GM21825 (cell line): ENCODE data around the gene ACTR3C.

ENCODE experiments used
- ATAC-seq: cut with Tn5 transposase; IDR thresholded peaks from one replicate; pipeline ENCODE4 v1.9.1; 2021; ENCODE audit warnings: mild to moderate bottlenecking, moderate library complexity; ENCODE audit not compliant: unreplicated experiment

ACTR3C gene

DNA sequence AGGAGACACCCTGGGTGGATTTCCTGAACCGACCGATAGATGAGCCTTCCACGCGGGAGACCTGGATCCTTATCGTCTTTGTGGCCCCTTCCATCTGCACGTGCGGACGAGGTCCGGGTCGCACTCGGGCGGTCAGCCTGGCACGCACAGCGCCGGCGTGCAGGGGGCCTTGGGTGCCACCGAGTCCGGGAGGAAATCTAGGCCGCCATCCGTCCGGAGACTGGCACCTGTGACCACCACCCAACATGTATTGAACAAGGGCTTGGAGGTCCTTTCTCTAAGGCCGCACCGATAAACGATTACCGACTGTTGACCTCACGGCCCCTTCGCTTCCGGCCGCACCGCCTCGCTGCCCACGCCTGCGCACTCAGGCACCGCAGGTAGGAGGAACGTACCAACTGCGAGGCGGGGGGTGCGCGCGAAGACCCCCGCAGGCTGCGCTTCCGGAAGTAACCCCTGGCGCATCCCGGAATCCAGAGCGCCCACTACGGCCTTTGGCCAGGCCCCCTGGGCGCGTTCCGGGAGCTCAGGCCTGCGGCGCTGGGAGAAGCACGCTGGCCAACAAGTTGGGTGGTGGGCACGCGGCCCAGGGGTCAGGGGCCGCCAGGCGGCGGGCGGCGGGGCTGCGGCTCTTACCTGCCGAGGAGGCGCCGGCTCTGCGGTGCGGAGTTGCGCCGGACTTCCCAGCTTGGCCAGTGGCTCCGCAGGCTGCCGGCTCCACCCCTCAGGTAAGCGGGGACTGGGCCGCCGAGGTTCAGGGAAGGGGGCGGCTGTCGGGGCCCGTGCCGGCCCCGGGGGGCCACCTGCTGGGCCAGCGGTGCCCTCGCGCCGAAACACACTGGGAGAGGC, at the start of gene ACTR3C, which contains the start of gene LRRC61:
Gene ACTR3C (minus strand): TSS at position 713 of the 849 bp plus-strand sequence. CDS start 28,249 bp downstream, outside the sequence.
Gene LRRC61 (plus strand): TSS at position 523 of the 849 bp plus-strand sequence. CDS start 13,507 bp downstream, outside the sequence.
- ATAC-seq = peak; percentile 61

DNA sequence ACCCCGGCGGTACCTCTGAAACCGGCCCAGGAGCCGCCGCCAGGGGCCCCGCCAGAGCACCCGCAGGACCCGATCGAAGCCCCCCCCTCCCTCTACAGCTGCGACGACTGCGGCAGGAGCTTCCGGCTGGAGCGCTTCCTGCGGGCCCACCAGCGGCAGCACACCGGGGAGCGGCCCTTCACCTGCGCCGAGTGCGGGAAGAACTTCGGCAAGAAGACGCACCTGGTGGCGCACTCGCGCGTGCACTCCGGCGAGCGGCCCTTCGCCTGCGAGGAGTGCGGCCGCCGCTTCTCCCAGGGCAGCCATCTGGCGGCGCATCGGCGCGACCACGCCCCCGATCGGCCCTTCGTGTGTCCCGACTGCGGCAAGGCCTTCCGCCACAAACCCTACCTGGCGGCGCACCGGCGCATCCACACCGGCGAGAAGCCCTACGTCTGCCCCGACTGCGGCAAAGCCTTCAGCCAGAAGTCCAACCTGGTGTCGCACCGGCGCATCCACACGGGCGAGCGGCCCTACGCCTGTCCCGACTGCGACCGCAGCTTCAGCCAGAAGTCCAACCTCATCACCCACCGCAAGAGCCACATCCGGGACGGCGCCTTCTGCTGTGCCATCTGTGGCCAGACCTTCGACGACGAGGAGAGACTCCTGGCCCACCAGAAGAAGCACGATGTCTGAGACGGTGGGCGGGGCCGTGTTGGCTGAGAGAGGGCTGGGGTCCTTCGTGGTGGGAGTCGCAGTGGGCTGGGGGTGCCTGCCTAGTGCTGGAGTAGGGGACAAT, 49.1 kb upstream of the ACTR3C start:
- no peak for ATAC-seq

DNA sequence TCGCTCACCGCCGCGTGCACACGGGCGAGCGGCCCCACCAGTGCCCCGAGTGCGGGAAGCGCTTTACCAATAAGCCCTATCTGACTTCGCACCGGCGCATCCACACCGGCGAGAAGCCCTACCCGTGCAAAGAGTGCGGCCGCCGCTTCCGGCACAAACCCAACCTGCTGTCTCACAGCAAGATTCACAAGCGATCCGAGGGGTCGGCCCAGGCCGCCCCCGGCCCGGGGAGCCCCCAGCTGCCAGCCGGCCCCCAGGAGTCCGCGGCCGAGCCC, 48.6 kb upstream of the ACTR3C start:
- ATAC-seq = no peak

DNA sequence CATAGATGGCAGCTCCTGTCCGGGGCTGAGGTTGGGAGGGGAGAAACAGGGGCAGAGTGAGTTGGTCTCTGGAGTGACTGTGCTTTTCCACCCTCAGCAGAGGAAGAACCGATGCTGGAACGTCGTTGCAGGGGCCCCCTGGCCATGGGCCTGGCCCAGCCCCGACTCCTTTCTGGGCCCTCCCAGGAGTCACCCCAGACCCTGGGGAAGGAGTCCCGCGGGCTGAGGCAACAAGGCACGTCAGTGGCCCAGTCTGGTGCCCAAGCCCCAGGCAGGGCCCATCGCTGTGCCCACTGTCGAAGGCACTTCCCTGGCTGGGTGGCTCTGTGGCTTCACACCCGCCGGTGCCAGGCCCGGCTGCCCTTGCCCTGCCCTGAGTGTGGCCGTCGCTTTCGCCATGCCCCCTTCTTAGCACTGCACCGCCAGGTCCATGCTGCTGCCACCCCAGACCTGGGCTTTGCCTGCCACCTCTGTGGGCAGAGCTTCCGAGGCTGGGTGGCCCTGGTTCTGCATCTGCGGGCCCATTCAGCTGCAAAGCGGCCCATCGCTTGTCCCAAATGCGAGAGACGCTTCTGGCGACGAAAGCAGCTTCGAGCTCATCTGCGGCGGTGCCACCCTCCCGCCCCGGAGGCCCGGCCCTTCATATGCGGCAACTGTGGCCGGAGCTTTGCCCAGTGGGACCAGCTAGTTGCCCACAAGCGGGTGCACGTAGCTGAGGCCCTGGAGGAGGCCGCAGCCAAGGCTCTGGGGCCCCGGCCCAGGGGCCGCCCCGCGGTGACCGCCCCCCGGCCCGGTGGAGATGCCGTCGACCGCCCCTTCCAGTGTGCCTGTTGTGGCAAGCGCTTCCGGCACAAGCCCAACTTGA, 48.0 kb upstream of the ACTR3C start:
- ATAC-seq = no peak

DNA sequence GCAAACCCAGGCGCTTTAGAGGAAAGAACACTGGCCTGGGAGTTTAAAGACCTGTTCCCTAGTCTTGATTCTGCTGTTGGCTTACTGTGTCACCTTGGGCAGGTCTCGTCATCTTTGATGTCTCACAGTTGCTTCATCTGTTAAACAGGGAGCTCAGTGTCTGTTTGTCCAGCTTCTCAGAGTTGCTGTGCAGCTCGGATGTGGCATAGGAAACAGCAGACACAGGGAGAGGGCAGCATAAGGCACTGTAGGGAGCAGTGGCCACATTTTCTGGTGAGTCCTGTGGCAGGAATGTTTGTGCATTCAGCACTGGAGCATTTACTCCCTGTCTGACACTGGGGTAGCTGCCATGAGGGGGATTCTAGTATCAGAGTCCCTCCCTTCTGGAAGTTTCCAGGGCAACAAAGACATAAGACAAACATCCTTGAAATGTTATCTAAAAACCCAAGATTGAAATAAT, 47.3 kb upstream of the ACTR3C start:
- no peak for ATAC-seq

DNA sequence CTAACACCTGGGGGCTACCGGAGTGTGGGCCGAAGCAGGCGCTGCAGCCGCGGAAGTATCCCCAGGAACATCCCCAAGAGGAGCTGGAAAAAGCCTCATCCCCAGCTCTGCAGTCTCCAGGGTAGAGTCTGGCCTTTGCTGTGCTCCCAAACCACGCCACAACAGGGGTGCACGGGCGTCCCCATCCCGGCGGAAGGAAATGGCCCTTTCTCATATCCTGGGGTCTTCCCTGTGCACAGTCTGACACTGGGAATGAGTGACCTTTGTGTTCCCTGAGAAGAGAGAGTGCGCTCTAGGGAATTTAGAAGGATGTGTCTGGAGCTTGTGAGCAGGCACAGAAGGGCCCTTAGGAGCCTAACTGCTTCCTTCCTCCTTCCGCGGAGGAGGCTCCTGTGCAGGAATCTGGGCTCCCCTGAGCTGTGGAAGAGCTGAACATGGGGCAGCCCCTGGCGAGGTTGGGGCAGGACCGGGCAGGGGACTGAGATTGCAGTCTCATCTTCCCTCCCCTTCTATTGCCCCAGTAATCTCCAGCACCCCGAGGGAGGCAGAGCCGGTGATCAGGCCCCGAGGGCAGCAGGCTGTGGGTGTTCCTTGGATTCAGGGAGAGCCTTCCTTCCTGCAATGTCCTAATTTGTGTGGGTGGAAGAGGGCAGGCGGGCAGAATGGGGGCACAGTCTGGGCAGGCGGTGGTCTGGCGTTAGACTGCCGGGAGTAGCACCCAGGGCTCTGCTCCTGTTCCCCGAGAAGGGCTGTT, 46.6 kb upstream of the ACTR3C start:
- ATAC-seq = no peak

DNA sequence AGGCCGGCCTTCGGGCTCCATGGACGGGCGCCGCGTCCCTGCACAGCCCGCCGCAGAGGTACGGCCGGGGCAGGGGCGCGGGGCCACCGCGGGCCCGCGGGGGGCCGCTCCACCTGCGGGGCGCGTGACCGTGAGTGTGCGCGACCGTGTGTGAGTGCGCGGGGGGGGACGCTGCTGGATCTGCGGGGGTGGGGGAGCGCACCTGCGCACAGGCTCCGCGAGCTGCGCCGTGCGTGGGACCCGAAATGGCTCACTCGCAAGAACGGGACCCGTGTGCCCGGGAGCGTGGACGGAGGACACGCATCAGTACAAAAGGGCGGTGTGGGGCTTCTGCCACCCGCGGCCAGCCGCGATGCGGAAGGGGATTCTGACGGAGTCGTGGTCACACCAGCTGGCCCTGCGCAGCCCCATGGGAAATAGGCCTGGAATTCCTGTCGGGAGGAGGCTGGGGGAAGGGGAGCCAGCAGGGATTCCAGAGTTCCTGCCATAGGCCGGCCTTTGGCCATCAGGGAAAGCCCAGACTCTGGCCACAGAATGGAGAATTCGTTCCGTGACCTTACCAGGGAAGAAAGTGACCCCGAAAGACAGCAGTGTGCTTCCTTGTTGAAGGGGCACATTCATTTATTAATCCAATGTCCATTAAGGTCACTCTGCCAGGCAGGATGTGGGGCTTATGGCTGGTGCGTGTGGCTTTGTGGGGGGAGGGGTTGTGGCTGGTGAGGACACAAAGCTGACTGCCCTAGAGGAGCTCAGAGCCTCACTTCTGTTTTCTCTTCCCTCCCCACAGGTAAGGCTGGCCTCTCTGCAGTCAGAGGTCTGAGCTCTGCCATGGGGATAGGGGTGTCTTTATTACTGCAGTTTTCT, 45.8 kb upstream of the ACTR3C start:
- ATAC-seq = peak; percentile 40

DNA sequence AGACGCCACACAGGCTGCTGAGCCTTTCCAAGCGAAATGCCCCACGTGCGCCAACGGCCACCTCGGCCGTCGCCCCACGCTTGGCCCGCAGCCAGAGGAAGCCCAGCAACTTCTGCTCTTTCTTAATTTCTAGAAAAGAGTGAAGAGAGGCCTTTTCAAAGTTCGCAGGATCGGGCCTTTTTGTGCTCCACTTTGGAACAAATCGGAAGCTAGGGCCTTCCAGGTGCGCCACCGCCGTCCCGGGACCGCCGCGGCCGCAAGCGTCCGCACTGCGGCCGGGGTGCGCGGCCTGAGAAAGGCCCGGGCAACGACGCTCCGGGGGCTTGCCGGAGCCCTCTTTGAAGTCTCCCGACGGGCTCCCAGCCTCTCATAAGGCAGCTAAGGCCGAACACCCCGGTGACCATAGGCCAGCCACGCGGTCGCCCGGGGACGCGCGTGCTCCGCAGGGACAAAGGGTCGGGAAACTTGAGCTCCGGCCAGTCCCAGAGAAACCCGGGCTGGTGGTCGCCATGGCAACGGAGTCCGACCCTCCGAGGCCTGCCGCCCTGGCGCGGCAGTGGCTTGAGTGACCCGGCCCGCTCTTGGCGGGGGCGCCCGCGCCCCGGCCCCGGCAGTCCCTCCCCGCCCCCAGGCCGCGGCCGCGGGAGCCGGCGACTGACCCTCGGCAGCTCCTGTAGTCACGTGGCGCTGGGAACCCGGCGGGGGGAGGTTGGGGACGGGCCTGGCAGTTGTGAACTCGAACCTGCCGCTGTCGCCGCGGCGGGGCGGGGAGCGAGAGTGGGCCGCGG, 44.9 kb upstream of the ACTR3C start, which contains the start of gene REPIN1:
Gene REPIN1 (plus strand): TSS at position 727 of the 788 bp plus-strand sequence. CDS start 890 bp downstream, outside the sequence.
- peak; percentile 38 for ATAC-seq

DNA sequence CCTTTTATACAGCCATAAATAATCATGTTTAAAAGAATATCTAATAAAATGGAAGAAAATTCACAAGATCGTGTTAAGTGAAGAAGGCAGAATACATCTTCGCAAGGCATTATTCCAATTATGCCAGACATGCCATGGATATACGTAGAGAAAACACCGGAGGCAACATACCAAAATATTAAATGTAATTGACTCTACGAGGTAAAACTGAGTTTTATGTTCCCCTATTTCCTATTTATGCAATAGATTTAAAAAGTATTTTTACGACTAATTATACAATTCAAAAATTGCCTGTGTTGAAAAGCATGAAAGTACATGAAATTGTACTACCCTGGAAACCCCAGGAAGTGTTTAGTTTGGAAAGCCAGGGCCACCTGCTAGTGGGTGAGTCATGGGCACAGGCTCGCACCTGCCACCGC, 44.3 kb upstream of the ACTR3C start:
- no peak for ATAC-seq

DNA sequence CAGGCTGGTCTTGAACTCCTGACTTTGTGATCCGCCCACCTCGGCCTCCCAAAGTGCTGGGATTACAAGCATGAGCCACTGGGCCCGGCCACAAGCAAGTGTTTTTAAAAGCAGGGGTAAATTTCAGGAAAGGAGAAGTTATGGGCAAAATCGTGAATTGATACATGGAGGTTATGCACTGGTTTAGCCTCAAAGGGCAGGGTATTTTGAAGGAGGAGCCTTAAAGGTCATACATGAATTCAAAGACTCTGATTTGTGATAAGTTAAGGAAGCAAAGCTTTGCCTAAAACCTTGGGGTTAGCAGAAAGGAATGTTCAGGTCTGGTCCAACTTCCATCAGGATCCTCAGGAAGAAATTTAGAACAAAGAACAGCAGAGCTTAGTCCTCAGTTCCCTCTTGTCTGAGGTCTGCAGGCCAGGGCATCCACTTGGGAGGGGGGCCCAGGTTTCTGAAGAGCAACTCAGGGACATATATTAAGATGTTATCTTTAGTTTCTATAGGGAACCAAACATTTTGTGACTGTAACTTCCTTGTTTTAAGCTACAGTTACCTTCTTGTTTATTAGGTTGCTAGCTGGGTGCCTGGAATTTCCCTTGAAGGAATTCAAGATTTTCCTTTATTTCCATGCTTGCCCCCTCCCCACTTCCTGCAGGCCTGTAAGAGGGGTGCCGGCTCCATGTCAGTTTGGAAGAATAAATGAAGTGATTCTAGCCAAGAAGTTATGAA, 42.5 kb upstream of the ACTR3C start:
- no peak for ATAC-seq

DNA sequence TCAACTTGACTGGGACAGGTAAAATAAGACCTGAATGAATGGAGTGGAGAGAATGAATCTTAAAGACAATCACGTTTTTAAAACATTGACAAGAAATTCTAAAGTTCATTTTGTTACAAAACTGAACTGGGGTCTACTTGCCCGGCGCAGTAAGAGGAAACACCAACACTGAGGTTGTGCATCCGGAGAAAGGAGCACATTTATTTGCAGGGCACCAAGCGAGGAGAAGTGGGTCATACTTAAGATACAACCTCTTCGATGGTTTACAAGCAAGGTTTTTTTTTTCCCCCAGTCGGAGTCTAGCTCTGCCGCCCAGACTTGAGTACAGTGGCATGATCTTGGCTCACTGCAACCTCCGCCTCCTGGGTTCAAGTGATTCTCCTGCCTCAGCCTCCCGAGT, 41.8 kb upstream of the ACTR3C start:
- ATAC-seq = no peak

DNA sequence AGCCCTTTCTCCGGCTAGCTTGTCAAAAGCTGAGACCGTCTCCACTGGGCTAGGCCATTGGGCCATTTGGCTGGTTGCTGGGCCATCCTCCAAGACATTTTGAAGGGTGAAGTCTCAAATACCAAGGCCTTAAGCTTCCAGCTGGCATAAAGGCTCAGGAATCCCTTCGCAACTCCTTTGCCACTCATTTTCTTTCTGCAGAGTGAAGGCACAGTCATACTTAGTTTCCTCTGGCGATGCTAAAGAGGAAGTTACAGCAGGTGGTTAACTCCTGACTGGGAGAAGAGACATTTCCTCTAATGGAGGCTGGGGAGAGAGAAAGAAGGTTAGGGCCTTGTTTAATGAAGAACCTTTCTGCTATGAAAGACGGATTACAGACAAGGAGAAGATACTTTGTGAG, 40.5 kb upstream of the ACTR3C start:
- no peak for ATAC-seq

DNA sequence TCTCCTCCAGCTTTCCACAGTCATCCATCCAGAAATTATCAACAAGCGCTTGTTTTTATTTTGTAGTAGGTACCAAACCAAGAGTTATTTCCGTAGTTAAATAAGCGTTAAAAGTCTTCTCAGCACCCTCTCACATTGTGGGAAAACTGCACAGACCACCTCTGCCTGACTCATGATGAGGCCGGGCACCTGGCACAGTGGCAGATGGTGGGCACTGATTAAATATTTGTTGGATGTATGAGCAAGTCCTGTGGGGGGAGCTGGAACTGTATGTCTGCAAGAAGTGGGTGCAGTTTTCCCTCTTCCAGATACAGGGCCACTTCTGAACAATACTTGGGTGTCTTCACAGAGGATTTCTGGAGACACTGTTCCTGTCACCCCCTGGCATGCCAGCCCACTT, 40.0 kb upstream of the ACTR3C start:
- no peak for ATAC-seq

DNA sequence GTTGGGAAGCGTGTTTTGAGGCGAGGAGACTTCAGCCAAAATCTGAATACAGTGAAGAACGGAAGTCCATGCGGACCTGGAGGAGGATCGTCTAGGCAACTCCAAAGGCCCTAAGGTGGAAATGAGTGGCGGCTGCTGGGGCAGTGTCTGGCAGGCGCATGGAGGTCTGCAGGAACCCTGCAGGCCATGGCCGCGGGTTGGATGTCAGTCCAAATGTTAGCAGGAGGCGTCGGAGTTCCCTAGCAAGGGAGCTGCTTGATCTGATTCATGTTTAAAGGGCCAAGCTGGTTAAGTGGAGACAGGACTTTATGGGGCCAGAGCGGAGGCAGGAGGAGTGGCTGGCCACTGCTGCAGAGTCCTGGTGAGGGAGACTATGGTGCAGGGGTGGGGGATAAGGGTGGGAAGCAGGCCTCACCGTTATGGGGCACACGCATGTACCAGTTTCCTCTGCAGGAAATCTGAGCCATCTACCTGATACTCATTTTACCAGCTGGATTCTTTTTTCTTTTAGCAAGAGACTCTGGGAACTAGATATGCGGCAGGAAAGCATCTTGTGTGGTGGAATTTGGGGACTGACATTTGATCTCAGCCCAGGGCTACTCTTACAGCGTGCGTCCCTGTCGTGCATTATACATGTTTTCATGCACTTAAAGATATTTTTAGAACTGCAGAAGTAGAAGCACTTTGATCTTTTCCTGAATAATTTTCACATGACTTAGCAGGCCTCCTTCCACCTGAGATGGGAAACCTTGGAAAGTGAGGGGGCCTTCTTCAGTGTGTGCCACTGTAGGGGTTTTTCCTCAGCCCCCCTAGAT, 38.7 kb upstream of the ACTR3C start:
- no peak for ATAC-seq

DNA sequence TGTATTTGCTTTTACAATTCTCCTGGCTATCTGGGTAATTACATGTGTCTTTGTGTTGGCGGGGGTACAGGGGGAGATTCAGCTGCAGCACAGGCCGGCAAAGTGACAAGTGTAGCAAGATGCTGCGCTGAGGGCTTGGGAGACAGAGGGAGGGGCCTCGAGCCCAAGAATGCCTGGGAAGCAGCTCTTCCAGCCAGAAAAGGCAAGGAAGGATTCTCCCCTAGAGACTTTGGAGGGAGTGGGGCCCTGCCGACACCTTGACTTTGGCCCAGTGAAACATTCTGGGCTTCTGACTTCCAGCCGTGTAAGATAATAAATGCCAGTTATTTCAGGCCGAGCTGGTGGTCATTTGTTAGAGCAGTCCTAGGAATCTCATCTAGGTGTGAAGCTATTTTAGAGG, 38.1 kb upstream of the ACTR3C start:
- ATAC-seq = no peak

DNA sequence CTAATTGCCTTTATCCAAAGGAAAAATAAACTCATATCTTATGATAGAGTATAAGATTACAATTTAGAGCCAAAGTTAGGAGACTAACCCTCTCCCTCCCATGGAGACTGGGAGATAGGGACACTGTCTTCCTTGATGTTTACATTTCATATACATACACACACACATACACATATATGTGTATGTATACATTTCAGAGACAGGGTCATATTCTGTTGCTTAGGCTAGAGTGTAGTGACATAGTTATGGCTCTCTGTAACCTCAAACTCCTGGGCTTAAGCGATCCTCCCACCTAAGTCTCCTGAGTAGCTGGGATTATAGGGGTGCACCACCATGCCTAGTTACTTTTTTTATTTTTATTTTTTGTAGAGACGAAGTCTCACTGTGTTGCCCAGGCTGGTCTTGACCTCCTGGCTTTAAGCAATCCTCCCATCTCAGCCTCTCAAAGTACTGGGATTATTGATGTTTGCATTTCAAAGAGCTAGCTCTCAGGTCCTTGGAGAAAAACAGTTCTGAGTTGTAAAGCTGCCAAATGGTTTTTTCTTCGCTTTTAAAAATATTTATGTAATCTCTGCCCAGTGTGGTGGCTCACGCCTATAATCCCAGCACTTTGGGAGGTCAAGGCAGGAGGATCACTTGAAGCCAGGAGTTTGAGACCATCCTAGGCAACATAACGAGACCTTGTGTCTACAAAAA, 37.2 kb upstream of the ACTR3C start:
- ATAC-seq = no peak
